ENCODE measurements around the gene NEO1.

DNA sequence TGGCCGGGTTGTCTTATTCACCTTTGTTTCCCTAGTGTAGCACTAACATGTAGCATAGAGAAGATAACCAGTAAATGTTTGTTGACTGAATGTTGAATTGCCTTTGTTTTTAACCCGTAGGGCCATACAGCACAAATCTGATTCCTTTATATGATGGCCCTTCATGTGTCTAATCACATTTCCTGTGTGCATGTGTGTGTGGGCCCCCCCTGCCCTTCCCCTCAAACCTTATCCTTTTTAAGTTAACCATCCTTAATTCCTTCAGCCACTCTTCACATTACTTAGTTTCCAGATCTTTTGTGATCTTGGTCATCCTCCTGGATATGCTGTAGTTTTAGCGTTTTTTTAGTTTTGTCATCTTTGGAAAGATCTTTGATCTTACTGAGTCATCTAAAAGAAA lies 4.2 kb downstream of the NEO1 start:
- no peak for TF ChIP-seq GLIS3 (CRISPR knock-in tag; IDR thresholded peaks at IDR 0.05)
- TF ChIP-seq, protein P1, sequence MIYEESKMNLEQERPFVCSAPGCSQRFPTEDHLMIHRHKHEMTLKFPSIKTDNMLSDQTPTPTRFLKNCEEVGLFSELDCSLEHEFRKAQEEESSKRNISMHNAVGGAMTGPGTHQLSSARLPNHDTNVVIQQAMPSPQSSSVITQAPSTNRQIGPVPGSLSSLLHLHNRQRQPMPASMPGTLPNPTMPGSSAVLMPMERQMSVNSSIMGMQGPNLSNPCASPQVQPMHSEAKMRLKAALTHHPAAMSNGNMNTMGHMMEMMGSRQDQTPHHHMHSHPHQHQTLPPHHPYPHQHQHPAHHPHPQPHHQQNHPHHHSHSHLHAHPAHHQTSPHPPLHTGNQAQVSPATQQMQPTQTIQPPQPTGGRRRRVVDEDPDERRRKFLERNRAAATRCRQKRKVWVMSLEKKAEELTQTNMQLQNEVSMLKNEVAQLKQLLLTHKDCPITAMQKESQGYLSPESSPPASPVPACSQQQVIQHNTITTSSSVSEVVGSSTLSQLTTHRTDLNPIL (CRISPR knock-in tag; IDR thresholded peaks at IDR 0.05; ENCODE audit: low read depth) = no peak
- no peak for TF ChIP-seq CSDC2 (CRISPR knock-in tag; IDR thresholded peaks at IDR 0.05)
- no peak for TF ChIP-seq ZFP30 (CRISPR knock-in tag; IDR thresholded peaks at IDR 0.05)
- TF ChIP-seq, protein P2, sequence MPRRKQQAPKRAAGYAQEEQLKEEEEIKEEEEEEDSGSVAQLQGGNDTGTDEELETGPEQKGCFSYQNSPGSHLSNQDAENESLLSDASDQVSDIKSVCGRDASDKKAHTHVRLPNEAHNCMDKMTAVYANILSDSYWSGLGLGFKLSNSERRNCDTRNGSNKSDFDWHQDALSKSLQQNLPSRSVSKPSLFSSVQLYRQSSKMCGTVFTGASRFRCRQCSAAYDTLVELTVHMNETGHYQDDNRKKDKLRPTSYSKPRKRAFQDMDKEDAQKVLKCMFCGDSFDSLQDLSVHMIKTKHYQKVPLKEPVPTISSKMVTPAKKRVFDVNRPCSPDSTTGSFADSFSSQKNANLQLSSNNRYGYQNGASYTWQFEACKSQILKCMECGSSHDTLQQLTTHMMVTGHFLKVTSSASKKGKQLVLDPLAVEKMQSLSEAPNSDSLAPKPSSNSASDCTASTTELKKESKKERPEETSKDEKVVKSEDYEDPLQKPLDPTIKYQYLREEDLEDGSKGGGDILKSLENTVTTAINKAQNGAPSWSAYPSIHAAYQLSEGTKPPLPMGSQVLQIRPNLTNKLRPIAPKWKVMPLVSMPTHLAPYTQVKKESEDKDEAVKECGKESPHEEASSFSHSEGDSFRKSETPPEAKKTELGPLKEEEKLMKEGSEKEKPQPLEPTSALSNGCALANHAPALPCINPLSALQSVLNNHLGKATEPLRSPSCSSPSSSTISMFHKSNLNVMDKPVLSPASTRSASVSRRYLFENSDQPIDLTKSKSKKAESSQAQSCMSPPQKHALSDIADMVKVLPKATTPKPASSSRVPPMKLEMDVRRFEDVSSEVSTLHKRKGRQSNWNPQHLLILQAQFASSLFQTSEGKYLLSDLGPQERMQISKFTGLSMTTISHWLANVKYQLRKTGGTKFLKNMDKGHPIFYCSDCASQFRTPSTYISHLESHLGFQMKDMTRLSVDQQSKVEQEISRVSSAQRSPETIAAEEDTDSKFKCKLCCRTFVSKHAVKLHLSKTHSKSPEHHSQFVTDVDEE (CRISPR knock-in tag; IDR thresholded peaks at IDR 0.05) = no peak
- TF ChIP-seq BACH2 (CRISPR knock-in tag; IDR thresholded peaks at IDR 0.05; ENCODE audit: borderline replicate concordance) = no peak
- no peak for TF ChIP-seq TOX (CRISPR knock-in tag; IDR thresholded peaks at IDR 0.05; ENCODE audit: borderline replicate concordance)
- TF ChIP-seq PPARA (CRISPR knock-in tag; IDR thresholded peaks at IDR 0.05; ENCODE audit: borderline replicate concordance) = no peak
